ENCODE results near the gene TRIO.
"Not testable (repeated sequence)": the region's sequence is repeated elsewhere in the genome, so short reads cannot be mapped to it uniquely, and the experiment has no call there.

Gene TRIO

DNA sequence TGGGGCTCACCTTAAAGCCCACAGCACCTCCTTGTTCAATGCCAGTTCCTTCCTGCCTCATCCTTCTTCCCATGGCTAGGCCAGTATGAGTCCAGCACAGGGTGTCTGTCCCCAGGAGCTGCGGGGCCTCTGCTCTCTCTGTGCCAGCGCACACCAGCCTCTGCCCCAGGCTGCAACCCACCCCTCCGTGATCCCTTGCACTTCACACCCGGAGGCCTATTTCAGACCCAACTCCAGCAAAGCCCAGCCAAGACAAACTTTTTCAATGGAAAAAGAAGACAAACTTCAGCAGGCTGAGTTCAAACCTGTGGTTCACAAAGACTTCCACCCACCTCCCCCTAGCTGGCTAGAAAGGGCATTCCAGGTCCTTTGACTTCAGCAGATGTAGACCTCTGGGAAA, 382.3 kb downstream of the TRIO start:
- no peak for DNase-seq

DNA sequence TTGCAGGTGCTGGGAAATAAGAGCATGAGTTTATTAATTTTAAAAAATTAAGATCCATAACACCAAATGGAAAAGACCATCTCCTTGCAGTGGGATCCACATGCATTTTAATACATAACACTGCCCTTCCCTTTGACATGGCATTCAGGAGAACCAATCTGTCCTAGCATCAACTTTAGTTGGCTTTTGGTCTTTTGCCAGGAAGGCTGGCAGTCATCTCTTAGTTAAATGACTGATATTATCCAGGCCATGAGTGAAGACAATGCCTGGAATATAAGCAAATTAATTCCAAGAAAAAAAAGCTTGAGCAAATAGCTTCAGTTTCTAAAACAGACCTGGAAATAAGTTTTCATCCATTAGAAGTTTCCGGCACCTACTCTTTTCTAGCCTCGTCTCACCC, 383.4 kb downstream of the TRIO start:
- DNase-seq, result no peak

DNA sequence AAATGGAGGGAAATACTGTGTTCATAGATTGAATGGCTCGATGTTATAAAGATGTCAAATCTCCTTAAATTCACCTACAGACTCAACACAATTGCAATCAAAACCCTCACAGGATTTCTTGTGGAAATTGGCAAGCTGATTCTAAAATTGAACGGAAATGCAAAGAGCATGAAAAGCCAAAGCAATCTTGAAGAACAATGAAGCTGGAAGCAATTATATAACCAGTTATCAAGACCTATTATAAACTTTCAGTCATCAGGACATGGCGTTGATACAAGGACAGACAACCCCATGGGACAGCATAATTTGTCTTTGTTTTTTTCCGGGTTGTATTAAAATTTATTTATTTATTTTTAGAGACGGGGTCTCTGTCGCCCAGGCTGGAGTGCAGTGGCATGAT, 385.0 kb downstream of the TRIO start:
- DNase-seq, result no peak

- no peak for DNase-seq
Observed at GRCh38 chr5:14528926-14529325, 385.8 kb downstream of the TRIO start.

- no peak for DNase-seq
Observed at GRCh38 chr5:14531668-14532067, 388.5 kb downstream of the TRIO start.

GRCh38 chr5:14532180-14532579, 389.0 kb downstream of the TRIO start:
- DNase-seq, result no peak

DNA sequence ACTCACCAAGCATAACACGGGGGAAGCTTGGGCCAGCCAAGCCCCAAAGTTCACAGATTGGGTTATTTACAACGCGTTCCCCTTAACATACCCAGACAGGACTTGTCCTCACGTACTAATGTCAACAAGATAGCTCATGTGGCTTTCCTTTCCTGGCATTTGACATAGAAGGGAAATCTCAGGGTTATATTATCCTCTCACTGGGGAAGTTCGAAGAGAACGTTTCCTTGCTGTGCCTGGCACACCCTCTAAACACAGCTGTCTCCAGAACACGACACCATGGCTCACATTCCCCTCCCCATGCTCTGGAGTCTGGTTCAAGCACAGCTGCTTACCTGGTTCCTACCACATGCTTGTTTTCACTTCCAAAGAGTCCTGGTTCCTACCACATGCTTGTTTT, 391.6 kb downstream of the TRIO start:
- DNase-seq, result no peak

DNA sequence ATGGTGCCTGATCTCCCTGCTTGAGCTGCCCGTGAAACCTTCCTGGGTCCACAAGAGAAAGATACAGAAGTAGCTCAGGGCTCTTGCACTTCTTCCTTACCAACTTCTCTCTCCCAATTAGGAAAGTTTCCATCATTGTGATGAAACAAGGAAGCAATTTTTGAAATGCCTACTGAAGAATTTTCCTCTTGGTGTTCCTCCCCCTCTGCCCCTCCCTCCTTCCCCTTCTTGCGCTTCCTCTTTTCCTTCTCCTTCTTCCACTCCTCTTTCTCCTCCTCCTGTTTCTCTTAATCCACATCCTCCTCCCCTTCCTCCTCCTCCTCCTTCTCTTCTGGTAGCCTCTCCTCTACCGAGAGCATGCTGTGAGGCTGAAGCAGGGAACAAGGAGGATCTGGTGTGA, 402.2 kb downstream of the TRIO start:
- DNase-seq, result no peak

GRCh38 chr5:14545862-14546261, 402.7 kb downstream of the TRIO start:
- DNase-seq, result no peak

DNA sequence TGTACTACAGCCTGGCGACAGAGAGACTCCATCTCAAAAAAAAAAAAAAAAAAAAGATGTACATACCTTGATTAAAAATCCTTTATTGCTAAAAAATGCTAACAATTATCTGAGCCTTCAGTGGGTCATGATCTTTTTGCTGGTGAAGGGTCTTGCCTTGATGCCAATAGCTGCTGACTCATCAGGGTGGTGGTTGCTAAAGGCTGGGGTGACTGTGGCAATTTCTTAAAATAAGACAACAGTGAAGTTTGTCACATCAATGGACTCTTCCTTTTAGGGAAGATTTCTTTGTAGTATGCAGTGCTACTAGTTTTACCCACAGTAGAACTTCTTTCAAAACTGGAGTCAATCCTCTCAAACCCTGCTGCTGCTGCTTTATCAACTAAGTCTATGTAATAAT, 404.5 kb downstream of the TRIO start:
- DNase-seq, result no peak

- no peak for DNase-seq
Observed at GRCh38 chr5:14551211-14551610, 408.1 kb downstream of the TRIO start.

DNA sequence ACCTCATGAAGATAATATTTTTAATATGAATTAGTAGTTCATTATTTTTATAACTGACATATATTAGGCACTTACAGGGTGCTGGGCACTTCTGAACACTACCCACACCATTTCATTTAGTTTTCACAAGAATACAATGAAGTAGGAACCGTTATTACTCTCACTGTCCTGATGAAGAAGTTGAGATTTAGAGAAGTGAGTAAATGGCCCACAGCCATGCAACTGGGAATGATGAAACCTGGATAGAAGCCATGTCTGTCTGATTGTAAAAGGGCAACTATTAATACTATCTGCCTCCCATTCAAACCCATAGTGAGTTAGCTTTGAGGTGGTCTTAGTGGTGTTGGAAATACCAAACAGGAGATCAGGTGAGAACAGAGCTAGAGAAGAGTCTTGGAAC, 408.9 kb downstream of the TRIO start:
- no peak for DNase-seq

GRCh38 chr5:14554288-14554687, 411.1 kb downstream of the TRIO start:
- not testable (repeated sequence) for DNase-seq

DNA sequence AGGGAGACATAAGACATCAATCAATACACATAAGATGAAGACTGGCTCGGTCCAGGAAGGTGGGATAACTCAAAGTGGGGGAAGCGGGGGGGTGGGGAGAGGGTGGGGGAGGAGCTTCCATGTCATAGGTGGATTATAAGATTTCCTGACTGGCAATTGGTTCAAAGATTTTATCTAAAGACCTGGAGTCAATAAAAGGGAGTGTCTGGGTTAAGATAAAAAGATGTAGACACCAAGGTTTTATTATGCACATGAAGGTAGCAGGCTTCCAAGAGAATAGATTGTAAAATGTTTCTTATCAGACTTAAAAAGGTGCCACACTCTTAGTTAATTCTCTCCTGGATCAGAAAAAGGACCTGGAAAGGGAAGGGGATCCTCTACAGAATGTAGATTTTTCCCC, 412.9 kb downstream of the TRIO start:
- DNase-seq, result no peak

- no peak for DNase-seq
Observed at GRCh38 chr5:14557203-14557770, 414.1 kb downstream of the TRIO start.

DNA sequence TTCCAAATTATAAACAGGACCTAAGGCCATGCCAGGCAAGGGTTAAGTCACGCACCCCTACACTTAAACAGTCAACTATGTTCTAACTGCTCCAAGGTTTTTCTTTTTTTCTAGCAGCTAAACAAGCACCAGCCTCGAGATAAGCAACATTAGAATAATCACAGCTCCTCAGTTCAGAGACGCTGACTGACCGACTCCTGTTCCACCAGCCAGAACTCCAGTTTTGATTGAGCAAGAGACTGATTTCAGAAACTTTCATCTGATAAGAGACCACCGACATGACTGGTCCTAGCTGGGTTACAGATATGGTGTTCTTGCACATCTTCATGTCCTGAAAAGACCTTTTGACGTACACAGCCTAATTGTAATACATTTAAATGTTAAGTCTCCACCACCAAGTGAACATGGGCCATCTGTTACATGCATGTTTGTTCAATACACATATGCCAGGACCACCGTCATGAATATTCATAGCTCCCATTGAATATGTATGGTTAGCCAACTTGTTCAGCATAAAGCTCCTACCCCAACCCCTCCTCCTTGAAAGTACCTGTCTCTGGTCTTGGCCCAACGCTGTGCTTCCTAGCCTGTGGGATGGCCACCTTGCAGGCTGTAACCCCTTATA, 414.8 kb downstream of the TRIO start:
- no peak for DNase-seq
